ENCODE measurements around the gene BCL2L13. TPM values are rescaled to one million over a fixed set of nuclear protein-coding genes. Genes with fewer than 3 reads are reported as not detected.
"Not testable (repeated sequence)": the region's sequence is repeated elsewhere in the genome, so short reads cannot be mapped to it uniquely, and the experiment has no call there.

Gene BCL2L13
- total RNA-seq, 2 experiments from 2014 or later = 8.1 to 10.0 TPM

DNA sequence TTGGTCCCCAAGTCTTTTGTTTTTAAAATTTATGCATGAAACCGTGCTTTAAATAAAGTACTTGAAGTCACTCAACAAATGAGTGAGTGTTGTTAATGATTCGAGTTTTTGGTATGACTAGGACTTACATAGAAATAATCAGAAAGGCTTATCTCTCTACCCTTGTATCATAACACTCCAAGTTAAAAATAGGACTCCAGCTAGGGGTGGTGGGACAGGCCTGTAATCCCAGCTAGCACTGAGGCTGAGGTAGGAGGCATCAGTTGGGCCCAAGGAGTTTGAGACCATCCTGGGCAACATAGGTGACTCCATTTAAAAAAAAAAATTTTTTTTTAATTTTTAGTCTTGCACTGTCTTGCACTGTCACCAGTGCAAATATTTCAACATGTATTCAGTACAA, 55.6 kb downstream of the BCL2L13 start:
- H3K27me3 ChIP-seq (ENCODE audit: control insufficient read depth in 1 of 2, insufficient read depth in 2 of 2, low read length in 2 of 2) = no peaks in the 10 kb centered on the region
- ATAC-seq (ENCODE audit: poor library complexity) (no peak), DNase-seq (no peak)
- no peak for TF ChIP-seq CTCF (IDR thresholded peaks at IDR 0.05)
- Mint-ChIP-seq H3K27me3 (no peaks in the 10 kb centered on the region), H3K27ac (no peak overlapping the region), H3K4me1 (ENCODE audit: low read depth) (no peaks in the 10 kb centered on the region), H3K4me3 (no peak overlapping the region), H3K36me3 (ENCODE audit: low read depth) (peaks cover 45% of the 10 kb centered on the region), H3K9me3 (no peaks in the 10 kb centered on the region)
- H3K4me3 ChIP-seq (ENCODE audit: low read length) = no peak overlapping the region
- CTCF ChIA-PET = no interaction called here
- peaks cover 22% of the 10 kb centered on the region for H3K36me3 ChIP-seq (ENCODE audit: insufficient read depth, low read length)
- no peak overlapping the region for H3K27ac ChIP-seq (ENCODE audit: low read depth in 1 of 2, low read length in 2 of 2)
- peaks cover 4% of the 10 kb centered on the region for H3K4me1 ChIP-seq (ENCODE audit: insufficient read depth, low read length)
- no peaks in the 10 kb centered on the region for H3K9me3 ChIP-seq (ENCODE audit: control insufficient read depth in 1 of 2, insufficient read depth in 1 of 2, low read length in 2 of 2)
- intact Hi-C loops (cut with DNase I, micrococcal nuclease) = no loop called here
- POLR2A ChIA-PET = no interaction called here

GRCh38 chr22:17694752-17695151, 56.2 kb downstream of the BCL2L13 start:
- Histone ChIP-seq H3K9me3 (ENCODE audit: control insufficient read depth in 1 of 2, insufficient read depth in 1 of 2, low read length in 2 of 2) (no peaks in the 10 kb centered on the region), H3K36me3 (ENCODE audit: insufficient read depth, low read length) (peaks cover 21% of the 10 kb centered on the region), H3K27ac (ENCODE audit: low read depth in 1 of 2, low read length in 2 of 2) (no peak overlapping the region), H3K4me3 (ENCODE audit: low read length) (no peak overlapping the region), H3K27me3 (ENCODE audit: control insufficient read depth in 1 of 2, insufficient read depth in 2 of 2, low read length in 2 of 2) (no peaks in the 10 kb centered on the region), H3K4me1 (ENCODE audit: insufficient read depth, low read length) (peaks cover 4% of the 10 kb centered on the region)
- Mint-ChIP-seq H3K4me1 (ENCODE audit: low read depth) (peaks cover 4% of the 10 kb centered on the region), H3K36me3 (ENCODE audit: low read depth) (peaks cover 47% of the 10 kb centered on the region), H3K27ac (no peak overlapping the region), H3K4me3 (no peak overlapping the region), H3K27me3 (no peaks in the 10 kb centered on the region), H3K9me3 (no peaks in the 10 kb centered on the region)
- ChIA-PET CTCF (no interaction called here), POLR2A (no interaction called here)
- DNase-seq (no peak), ATAC-seq (ENCODE audit: poor library complexity) (no peak)
- no peak for TF ChIP-seq CTCF (IDR thresholded peaks at IDR 0.05)
- intact Hi-C loops (cut with DNase I, micrococcal nuclease) = no loop called here

- H3K4me1 Mint-ChIP-seq (ENCODE audit: low read depth) = peaks cover 4% of the 10 kb centered on the region
- ChIA-PET CTCF (no interaction called here), POLR2A (no interaction called here)
- H3K4me3 Mint-ChIP-seq = no peak overlapping the region
- no peak overlapping the region for H3K27ac Mint-ChIP-seq
- intact Hi-C loops (cut with DNase I, micrococcal nuclease) = no loop called here
- H3K9me3 Mint-ChIP-seq = no peaks in the 10 kb centered on the region
- Histone ChIP-seq H3K27ac (ENCODE audit: low read depth in 1 of 2, low read length in 2 of 2) (no peak overlapping the region), H3K4me3 (ENCODE audit: low read length) (no peak overlapping the region), H3K9me3 (ENCODE audit: control insufficient read depth in 1 of 2, insufficient read depth in 1 of 2, low read length in 2 of 2) (no peaks in the 10 kb centered on the region), H3K4me1 (ENCODE audit: insufficient read depth, low read length) (peaks cover 4% of the 10 kb centered on the region), H3K36me3 (ENCODE audit: insufficient read depth, low read length) (peaks cover 17% of the 10 kb centered on the region), H3K27me3 (ENCODE audit: control insufficient read depth in 1 of 2, insufficient read depth in 2 of 2, low read length in 2 of 2) (no peaks in the 10 kb centered on the region)
- no peak for TF ChIP-seq CTCF (IDR thresholded peaks at IDR 0.05)
- ATAC-seq (ENCODE audit: poor library complexity) (no peak), DNase-seq (no peak)
- H3K36me3 Mint-ChIP-seq (ENCODE audit: low read depth) = peaks cover 54% of the 10 kb centered on the region
- no peaks in the 10 kb centered on the region for H3K27me3 Mint-ChIP-seq
Measured at GRCh38 chr22:17695986-17696385, 57.4 kb downstream of the BCL2L13 start.

DNA sequence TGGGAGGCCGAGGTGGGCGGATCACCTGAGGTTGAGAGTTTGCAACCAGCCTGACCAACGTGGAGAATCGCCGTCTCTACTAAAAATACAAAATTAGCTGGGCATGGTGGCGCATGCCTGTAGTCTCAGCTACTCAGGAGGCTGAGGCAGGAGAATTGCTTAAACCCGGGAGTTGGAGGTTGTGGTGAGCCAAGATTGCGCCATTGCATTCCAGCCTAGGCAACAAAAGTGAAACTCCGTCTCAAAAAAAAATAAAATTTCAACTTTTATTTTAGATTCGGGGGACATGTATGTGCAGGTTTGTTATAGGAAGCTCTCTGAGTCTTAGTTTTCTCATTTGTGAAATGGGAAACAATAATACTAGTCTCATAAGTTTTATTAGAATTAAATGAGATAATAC, 58.6 kb downstream of the BCL2L13 start:
- H3K4me3 ChIP-seq (ENCODE audit: low read length); POLR2A ChIA-PET; H3K4me3 Mint-ChIP-seq; H3K9me3 Mint-ChIP-seq; H3K27ac ChIP-seq (ENCODE audit: low read depth in 1 of 2, low read length in 2 of 2); H3K27ac Mint-ChIP-seq; CTCF ChIA-PET; ATAC-seq (ENCODE audit: poor library complexity); H3K4me1 ChIP-seq (ENCODE audit: insufficient read depth, low read length); intact Hi-C loops (cut with DNase I, micrococcal nuclease); H3K4me1 Mint-ChIP-seq (ENCODE audit: low read depth); H3K9me3 ChIP-seq (ENCODE audit: control insufficient read depth in 1 of 2, insufficient read depth in 1 of 2, low read length in 2 of 2); DNase-seq; H3K27me3 ChIP-seq (ENCODE audit: control insufficient read depth in 1 of 2, insufficient read depth in 2 of 2, low read length in 2 of 2); H3K27me3 Mint-ChIP-seq: not testable (repeated sequence)
- H3K36me3 Mint-ChIP-seq (ENCODE audit: low read depth) = peaks cover 45% of the 10 kb centered on the region
- peaks cover 16% of the 10 kb centered on the region for H3K36me3 ChIP-seq (ENCODE audit: insufficient read depth, low read length)

GRCh38 chr22:17698276-17698675, 59.7 kb downstream of the BCL2L13 start:
- CTCF ChIA-PET; H3K4me1 Mint-ChIP-seq (ENCODE audit: low read depth); H3K27me3 ChIP-seq (ENCODE audit: control insufficient read depth in 1 of 2, insufficient read depth in 2 of 2, low read length in 2 of 2); H3K27ac ChIP-seq (ENCODE audit: low read depth in 1 of 2, low read length in 2 of 2); H3K4me3 ChIP-seq (ENCODE audit: low read length); H3K27me3 Mint-ChIP-seq; POLR2A ChIA-PET; H3K4me3 Mint-ChIP-seq; H3K27ac Mint-ChIP-seq; DNase-seq; intact Hi-C loops (cut with DNase I, micrococcal nuclease); ATAC-seq (ENCODE audit: poor library complexity); H3K9me3 Mint-ChIP-seq; H3K4me1 ChIP-seq (ENCODE audit: insufficient read depth, low read length); H3K9me3 ChIP-seq (ENCODE audit: control insufficient read depth in 1 of 2, insufficient read depth in 1 of 2, low read length in 2 of 2): not testable (repeated sequence)
- H3K36me3 Mint-ChIP-seq (ENCODE audit: low read depth) = peaks cover 48% of the 10 kb centered on the region
- peaks cover 17% of the 10 kb centered on the region for H3K36me3 ChIP-seq (ENCODE audit: insufficient read depth, low read length)

All from CD4-positive, alpha-beta T cell (primary cell).